ENCODE results near the gene KIAA0232.
"Not testable (repeated sequence)": the region's sequence is repeated elsewhere in the genome, so short reads cannot be mapped to it uniquely, and the experiment has no call there.

KIAA0232 gene

GRCh38 chr4:6754481-6755087 is 27.9 kb upstream of the KIAA0232 start:
- DNase-seq, result no peak

- DNase-seq, result no peak
These were observed 27.3 kb upstream of the KIAA0232 start for GRCh38 chr4:6755088-6755753.

GRCh38 chr4:6756345-6756744 is 26.2 kb upstream of the KIAA0232 start:
- DNase-seq, result not testable (repeated sequence)

- no peak for DNase-seq
These were observed 23.8 kb upstream of the KIAA0232 start for GRCh38 chr4:6758728-6759127.

GRCh38 chr4:6760865-6761264 is 21.7 kb upstream of the KIAA0232 start:
- no peak for DNase-seq

- no peak for DNase-seq
These were observed 20.6 kb upstream of the KIAA0232 start for GRCh38 chr4:6761649-6762615.

GRCh38 chr4:6763330-6763851 is 19.1 kb upstream of the KIAA0232 start:
- DNase-seq, result no peak

- no peak for DNase-seq
These were observed 17.4 kb upstream of the KIAA0232 start for GRCh38 chr4:6764976-6765620.

- DNase-seq, result no peak
These were observed 16.8 kb upstream of the KIAA0232 start for GRCh38 chr4:6765703-6766102.

GRCh38 chr4:6767386-6767747 is 15.2 kb upstream of the KIAA0232 start:
- DNase-seq, result no peak

- no peak for DNase-seq
These were observed 14.6 kb upstream of the KIAA0232 start for GRCh38 chr4:6767748-6768538.

GRCh38 chr4:6768539-6768905 is 14.0 kb upstream of the KIAA0232 start:
- no peak for DNase-seq

- no peak for DNase-seq
These were observed 13.1 kb upstream of the KIAA0232 start for GRCh38 chr4:6769233-6769988.

GRCh38 chr4:6769989-6770420 is 12.5 kb upstream of the KIAA0232 start:
- DNase-seq, result no peak

- DNase-seq, result no peak
These were observed 11.8 kb upstream of the KIAA0232 start for GRCh38 chr4:6770581-6771228.

GRCh38 chr4:6771229-6771671 is 11.3 kb upstream of the KIAA0232 start:
- no peak for DNase-seq

- DNase-seq, result no peak
These were observed 10.2 kb upstream of the KIAA0232 start for GRCh38 chr4:6772223-6772928.

- DNase-seq, result no peak
These were observed 9.4 kb upstream of the KIAA0232 start for GRCh38 chr4:6773106-6773505.

GRCh38 chr4:6773616-6774540 is 8.6 kb upstream of the KIAA0232 start:
- DNase-seq, result no peak
